ENCODE results near the gene PTDSS2. TPM values are rescaled to one million over a fixed set of nuclear protein-coding genes. Genes with fewer than 3 reads are reported as not detected.

Gene PTDSS2
- total and polyA plus RNA-seq, 9 of the 15 experiments (the other 6 are each of a cell fraction or from before 2014, with no cell fraction given), result 0.45 to 53.9 (median 17.2) TPM

GRCh38 chr11:491358-491757, 41.3 kb downstream of the PTDSS2 start:
- H3K27ac ChIP-seq (ENCODE audit: extremely low read depth, low read depth, low read length), result no peak overlapping the region
- DNase-seq (ENCODE audit: extremely low read depth in 1 of 4, low spot score in 3 of 4), result no peak
- no peak overlapping the region for H2AFZ ChIP-seq (ENCODE audit: low read depth, low read length)
- WGBS (ENCODE audit: insufficient coverage, low coverage, missing lambda C conversion rate), result 85% methylated on average over 6 of the region's 7 CpGs
- peaks cover 0 to 34% of the 10 kb centered on the region in 2 experiments; a peak in 2 of 5 replicates for H3K4me1 ChIP-seq (replicated peaks in 1 of 2; ENCODE audit: control insufficient read depth in 2 of 2, insufficient read depth in 2 of 2, low read length in 2 of 2)
- no peak overlapping the region for H3K4me3 ChIP-seq
- no peaks in the 10 kb centered on the region for H4K20me1 ChIP-seq (replicated peaks; ENCODE audit: control insufficient read depth, insufficient read depth, low read length)
- no peak for FAIRE-seq
- in situ Hi-C loops (cut with MboI) (no loop called here), intact Hi-C loops (cut with micrococcal nuclease) (no loop called here)
- no peak for ATAC-seq
- BruUV-seq (replicated peaks), result no TSS peak
- CTCF ChIA-PET (ENCODE audit: low intra/inter-chr PET ratio), result no interaction called here
- H3K9me3 ChIP-seq (replicated peaks; ENCODE audit: control insufficient read depth, insufficient read depth, low read depth, low read length), result no peaks in the 10 kb centered on the region
- peaks cover 83% of the 10 kb centered on the region; the same call in 2 of the 3 replicates for H3K36me3 ChIP-seq (ENCODE audit: control insufficient read depth, insufficient read depth, low read length)
- POLR2A ChIA-PET, result interaction anchor here (1.8 kb wide), 1 partner anchor 11 kb away, joined by 11 read pairs; no protein-coding TSS in a partner anchor
- no peaks in the 10 kb centered on the region for H3K9me1 ChIP-seq (ENCODE audit: control insufficient read depth, insufficient read depth, low read length)
- H3K27me3 ChIP-seq (ENCODE audit: control insufficient read depth in 2 of 2, insufficient read depth in 2 of 2, low read length in 2 of 2), result no peaks in the 10 kb centered on the region
- H3K9ac ChIP-seq (ENCODE audit: insufficient read depth in 1 of 2, low read depth in 2 of 2, low read length in 2 of 2), result 0 out of 4 replicates have a peak overlapping the region, but pooled peaks of 1 of the 2 experiments have one; percentile 26
- no peak overlapping the region for H3K4me2 ChIP-seq (ENCODE audit: insufficient read depth, low read length)
- H3K79me2 ChIP-seq (ENCODE audit: control insufficient read depth, insufficient read depth, low read length), result no peaks in the 10 kb centered on the region
- TF ChIP-seq CTCFL (IDR thresholded peaks at IDR 0.05; ENCODE audit: borderline replicate concordance, insufficient read depth, low read depth, low read length, poor library complexity, severe bottlenecking) (no peak), ZNF655 (CRISPR knock-in tag; IDR thresholded peaks at IDR 0.05) (no peak), ID3 (CRISPR knock-in tag; IDR thresholded peaks at IDR 0.05) (no peak), ID3 (tag; IDR thresholded peaks at IDR 0.05) (no peak), RFX7 (CRISPR knock-in tag; IDR thresholded peaks at IDR 0.05) (no peak), SNAPC5 (CRISPR knock-in tag; IDR thresholded peaks at IDR 0.05) (no peak), PCBP2 (IDR thresholded peaks at IDR 0.05; ENCODE audit: low read depth, low read length, poor library complexity, severe bottlenecking) (no peak), HNRNPL (IDR thresholded peaks at IDR 0.05; ENCODE audit: low read depth, low read length) (no peak), ZNF75A (CRISPR knock-in tag; IDR thresholded peaks at IDR 0.05) (no peak), HMGXB4 (CRISPR knock-in tag; IDR thresholded peaks at IDR 0.05) (no peak), ARID4B (CRISPR knock-in tag; IDR thresholded peaks at IDR 0.05) (no peak), ZNF23 (CRISPR knock-in tag; IDR thresholded peaks at IDR 0.05) (no peak)
